Measurements from ENCODE around the gene CNGA3.

- TF ChIP-seq CTCF (conservative IDR thresholded peaks at IDR 0.05 in 1 of 2, IDR thresholded peaks at IDR 0.05 in 1 of 2; ENCODE audit: low read depth in 1 of 2, low read length in 2 of 2) (no peak), EZH2 (IDR thresholded peaks at IDR 0.05; ENCODE audit: low read length, missing control alignments) (no peak)
Observed at GRCh38 chr2:98355881-98356280, 9.6 kb downstream of the CNGA3 start.

Measured in fibroblast of lung (primary cell).